Upper lobe of right lung (tissue), 1 donor: ENCODE data around the gene KRT37. TPM values are rescaled to one million over a fixed set of nuclear protein-coding genes. Genes with fewer than 3 reads are reported as not detected.

Source experiments
- ATAC-seq: fragments of 200-7000 bp; cut with Tn5 transposase; one replicate; pipeline ENCODE4 v1.9.1; 2020; ENCODE audit warnings: mild to moderate bottlenecking, moderate library complexity
- DNase-seq: peaks from one replicate; pipeline ENCODE4 v3.0.0-alpha.2; 2020
- H3K27ac ChIP-seq: fragments of 200-600 bp; one replicate; pipeline ENCODE4 v1.8.0; 2022
- H3K27me3 ChIP-seq: fragments of 200-600 bp; one replicate; pipeline ENCODE4 v1.8.0; 2022; ENCODE audit warnings: mild to moderate bottlenecking
- H3K36me3 ChIP-seq: fragments of 200-600 bp; one replicate; pipeline ENCODE4 v1.8.0; 2022
- H3K4me1 ChIP-seq: fragments of 200-600 bp; one replicate; pipeline ENCODE4 v1.8.0; 2022
- H3K4me3 ChIP-seq: fragments of 200-600 bp; one replicate; pipeline ENCODE4 v1.8.0; 2022; ENCODE audit warnings: mild to moderate bottlenecking
- H3K9me3 ChIP-seq: fragments of 200-600 bp; one replicate; pipeline ENCODE4 v1.8.0; 2022
- CTCF ChIP-seq: fragments of 200-600 bp; IDR thresholded peaks from one replicate; pipeline ENCODE4 v1.8.0; 2022; ENCODE audit warnings: antibody characterized with exemption
- intact Hi-C: fragments of 100-400 bp; cut with DNase I; formaldehyde crosslinking; loops from one replicate; pipeline ENCODE4 v1.11.0; 2022
- long read RNA-seq: library from polyadenylated mRNA; unstranded; transcript quantifications from one replicate; pipeline ENCODE4 v2.0.0, GENCODE V29; 2021
- total RNA-seq: library from RNA; stranded (reverse); fragmentation: NEBNext Ultra II Directional; extraction: Animal tissue kit (Norgen Biotek cat#: 25700); gene quantifications from one replicate; pipeline ENCODE4 v1.2.1, GENCODE V29; 2021
- donor health status: DM: no; HTN: yes; CAD: no; lungs with severe emphysema.

The KRT37 gene
- not detected for total RNA-seq
- long read RNA-seq, result 0 reads

DNA sequence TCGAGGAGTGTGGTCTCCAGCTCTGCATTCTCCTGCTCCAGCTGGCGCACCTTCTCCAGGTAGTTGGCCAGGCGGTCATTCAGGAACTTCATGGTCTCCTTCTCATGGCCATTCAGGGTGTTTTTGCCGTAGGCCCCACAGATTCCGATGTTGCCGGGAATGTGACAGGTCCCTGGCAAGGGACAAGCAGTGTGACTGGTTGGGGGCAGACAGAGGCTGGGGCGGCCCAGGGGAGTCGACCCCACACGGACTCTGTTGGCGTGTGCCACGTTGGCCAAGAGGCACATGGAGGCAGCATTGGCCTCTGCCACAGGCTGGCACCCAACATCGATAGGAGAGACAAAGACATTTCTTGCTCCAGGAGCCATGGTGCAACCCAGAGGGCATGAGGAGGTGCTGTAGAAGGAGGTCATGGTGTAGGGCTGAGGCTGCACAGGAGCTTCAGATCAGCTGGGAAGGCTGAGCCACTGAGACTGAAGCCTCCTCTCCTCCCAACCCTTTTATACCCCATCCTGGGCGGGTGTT lies at the start of gene KRT37:
Gene KRT37, minus strand, starts transcription at position 475 of the 525 bp plus-strand sequence. Its CDS starts 62 bp downstream, at position 413.
- H3K36me3 ChIP-seq, result no peaks in the 10 kb centered on the region
- no peaks in the 10 kb centered on the region for H3K4me1 ChIP-seq
- H3K27ac ChIP-seq, result no peak within 1 kb of the TSS
- TF ChIP-seq CTCF, result no peak
- H3K4me3 ChIP-seq, result no peak within 1 kb of the TSS
- no peaks in the 10 kb centered on the region for H3K9me3 ChIP-seq
- DNase-seq (no peak), ATAC-seq (no peak)
- intact Hi-C loops, result no loop called here
- H3K27me3 ChIP-seq, result no peaks in the 10 kb centered on the region

DNA sequence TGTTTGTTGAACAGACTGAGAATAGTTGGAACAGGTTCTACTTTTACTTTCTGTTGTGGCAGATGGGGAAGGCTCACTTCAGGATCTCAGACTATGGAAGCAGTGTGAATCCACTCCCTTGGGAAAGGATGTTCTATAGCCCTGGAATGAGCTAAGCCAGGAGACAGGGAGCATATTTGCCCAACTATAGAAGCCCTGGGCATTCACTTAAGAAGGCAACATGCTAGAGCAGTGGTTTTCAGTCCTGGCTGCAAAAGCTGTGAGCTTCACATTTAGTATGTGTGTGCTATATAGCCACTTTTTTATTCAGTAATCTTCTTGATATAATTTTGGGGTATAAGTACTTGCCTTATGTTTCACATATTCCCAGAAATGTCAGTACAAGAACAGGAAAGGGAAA lies 44.0 kb upstream of the KRT37 start:
- H3K9me3 ChIP-seq, result no peaks in the 10 kb centered on the region
- no peak for ATAC-seq
- no peaks in the 10 kb centered on the region for H3K4me1 ChIP-seq

DNA sequence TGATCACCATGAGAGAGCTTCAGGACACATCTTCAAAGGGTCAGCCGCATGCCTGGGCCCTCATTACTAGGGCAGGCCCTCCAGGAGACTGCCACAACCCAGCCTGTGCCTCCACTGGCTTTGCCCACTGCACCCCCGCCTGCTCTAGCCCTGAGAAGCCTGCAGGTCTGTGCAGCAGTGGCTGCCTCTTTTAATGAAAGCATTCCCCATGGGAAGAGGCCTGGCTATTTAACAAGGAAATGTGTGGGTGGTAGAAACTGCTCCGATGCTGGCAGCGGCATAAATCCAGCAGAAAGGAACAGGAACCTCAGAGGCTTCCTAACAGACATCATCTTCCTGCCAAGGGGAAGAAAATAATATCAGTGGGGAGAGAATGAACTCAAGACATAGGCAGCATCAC lies 43.2 kb upstream of the KRT37 start:
- H3K4me3 ChIP-seq, result no peak overlapping the region
- H3K27me3 ChIP-seq, result no peaks in the 10 kb centered on the region
- no peak for TF ChIP-seq CTCF
- no peak overlapping the region for H3K27ac ChIP-seq
- ATAC-seq (no peak), DNase-seq (no peak)
- no peaks in the 10 kb centered on the region for H3K36me3 ChIP-seq
- intact Hi-C loops, result no loop called here
- no peaks in the 10 kb centered on the region for H3K4me1 ChIP-seq
- H3K9me3 ChIP-seq, result no peaks in the 10 kb centered on the region

More for the DNA sequence above, 44.0 kb upstream of the KRT37 start:
- TF ChIP-seq CTCF, result no peak
- no peak overlapping the region for H3K27ac ChIP-seq
- no peaks in the 10 kb centered on the region for H3K27me3 ChIP-seq
- H3K36me3 ChIP-seq, result no peaks in the 10 kb centered on the region
- H3K4me3 ChIP-seq, result no peak overlapping the region
- intact Hi-C loops, result no loop called here
- no peak for DNase-seq

GRCh38 chr17:41466988-41467387 lies 42.6 kb upstream of the KRT37 start, which contains the start of gene KRT32:
Gene KRT32, minus strand, starts transcription at chr17:41467386. Its CDS starts 61 bp downstream, at chr17:41467325.
- Histone ChIP-seq H3K27me3 (no peaks in the 10 kb centered on the region), H3K4me1 (no peaks in the 10 kb centered on the region), H3K9me3 (no peaks in the 10 kb centered on the region), H3K36me3 (no peaks in the 10 kb centered on the region), H3K4me3 (no peak within 1 kb of the TSS), H3K27ac (no peak within 1 kb of the TSS)
- ATAC-seq, result no peak
- intact Hi-C loops, result no loop called here
- no peak for TF ChIP-seq CTCF
- no peak for DNase-seq

DNA sequence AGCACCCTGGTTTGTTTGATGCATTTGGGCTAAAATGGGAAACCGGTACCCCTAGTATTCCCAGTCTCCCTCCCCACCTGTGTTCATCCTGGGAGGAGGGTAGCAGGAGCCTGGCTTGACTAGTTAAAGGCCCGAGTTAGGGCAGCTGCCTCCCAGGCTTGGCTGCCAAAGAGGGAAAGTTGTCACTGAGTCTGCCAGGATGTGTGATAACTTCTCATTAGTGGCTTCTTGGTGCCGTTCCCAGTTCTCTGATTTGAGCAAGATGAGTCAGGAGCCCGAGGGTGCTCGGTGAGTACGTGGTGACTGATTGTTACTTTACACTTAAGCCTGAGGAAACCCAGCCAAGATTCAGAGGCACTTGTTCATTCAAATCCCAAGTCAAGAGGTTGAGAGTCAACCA lies 40.3 kb upstream of the KRT37 start:
- Histone ChIP-seq H3K9me3 (no peaks in the 10 kb centered on the region), H3K4me1 (no peaks in the 10 kb centered on the region), H3K4me3 (no peak overlapping the region), H3K27me3 (no peaks in the 10 kb centered on the region), H3K27ac (no peak overlapping the region), H3K36me3 (no peaks in the 10 kb centered on the region)
- ATAC-seq, result peak; percentile 90
- DNase-seq, result no peak
- intact Hi-C loops, result no loop called here
- TF ChIP-seq CTCF, result no peak

- TF ChIP-seq CTCF, result no peak
- no peak for ATAC-seq
- Histone ChIP-seq H3K9me3 (no peaks in the 10 kb centered on the region), H3K4me3 (no peak overlapping the region), H3K4me1 (no peaks in the 10 kb centered on the region), H3K27me3 (no peaks in the 10 kb centered on the region), H3K27ac (no peak overlapping the region), H3K36me3 (no peaks in the 10 kb centered on the region)
- intact Hi-C loops, result no loop called here
- no peak for DNase-seq
These were observed 39.8 kb upstream of the KRT37 start for GRCh38 chr17:41464173-41464572.
